Measurements from ENCODE around the gene LSAMP. TPM values are rescaled to one million over a fixed set of nuclear protein-coding genes. Genes with fewer than 3 reads are reported as not detected.
A peak's percentile ranks its signal among the peaks of the same experiment; 100 is the strongest.
"Not testable (repeated sequence)": the region's sequence is repeated elsewhere in the genome, so short reads cannot be mapped to it uniquely, and the experiment has no call there.

Gene LSAMP
- total and polyA plus RNA-seq, 2 experiments from 2014 or later: 4.6 to 6.0 TPM

GRCh38 chr3:115800489-115801075, 644.7 kb downstream of the LSAMP start:
- H3K27me3 ChIP-seq: no peaks in the 10 kb centered on the region
- TF ChIP-seq, protein P1, sequence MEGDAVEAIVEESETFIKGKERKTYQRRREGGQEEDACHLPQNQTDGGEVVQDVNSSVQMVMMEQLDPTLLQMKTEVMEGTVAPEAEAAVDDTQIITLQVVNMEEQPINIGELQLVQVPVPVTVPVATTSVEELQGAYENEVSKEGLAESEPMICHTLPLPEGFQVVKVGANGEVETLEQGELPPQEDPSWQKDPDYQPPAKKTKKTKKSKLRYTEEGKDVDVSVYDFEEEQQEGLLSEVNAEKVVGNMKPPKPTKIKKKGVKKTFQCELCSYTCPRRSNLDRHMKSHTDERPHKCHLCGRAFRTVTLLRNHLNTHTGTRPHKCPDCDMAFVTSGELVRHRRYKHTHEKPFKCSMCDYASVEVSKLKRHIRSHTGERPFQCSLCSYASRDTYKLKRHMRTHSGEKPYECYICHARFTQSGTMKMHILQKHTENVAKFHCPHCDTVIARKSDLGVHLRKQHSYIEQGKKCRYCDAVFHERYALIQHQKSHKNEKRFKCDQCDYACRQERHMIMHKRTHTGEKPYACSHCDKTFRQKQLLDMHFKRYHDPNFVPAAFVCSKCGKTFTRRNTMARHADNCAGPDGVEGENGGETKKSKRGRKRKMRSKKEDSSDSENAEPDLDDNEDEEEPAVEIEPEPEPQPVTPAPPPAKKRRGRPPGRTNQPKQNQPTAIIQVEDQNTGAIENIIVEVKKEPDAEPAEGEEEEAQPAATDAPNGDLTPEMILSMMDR (IDR thresholded peaks at IDR 0.05; ENCODE audit: low read depth, low read length): no peak
- DNase-seq (ENCODE audit: low read depth in 1 of 2, low spot score in 1 of 2): no peak
- no peaks in the 10 kb centered on the region for H3K36me3 ChIP-seq
- H3K4me1 ChIP-seq (ENCODE audit: low read depth): no peaks in the 10 kb centered on the region
- no peak overlapping the region for H3K4me3 ChIP-seq
- no peaks in the 10 kb centered on the region for H3K9me3 ChIP-seq (ENCODE audit: low read depth)
- no peak overlapping the region for H3K27ac ChIP-seq

DNA sequence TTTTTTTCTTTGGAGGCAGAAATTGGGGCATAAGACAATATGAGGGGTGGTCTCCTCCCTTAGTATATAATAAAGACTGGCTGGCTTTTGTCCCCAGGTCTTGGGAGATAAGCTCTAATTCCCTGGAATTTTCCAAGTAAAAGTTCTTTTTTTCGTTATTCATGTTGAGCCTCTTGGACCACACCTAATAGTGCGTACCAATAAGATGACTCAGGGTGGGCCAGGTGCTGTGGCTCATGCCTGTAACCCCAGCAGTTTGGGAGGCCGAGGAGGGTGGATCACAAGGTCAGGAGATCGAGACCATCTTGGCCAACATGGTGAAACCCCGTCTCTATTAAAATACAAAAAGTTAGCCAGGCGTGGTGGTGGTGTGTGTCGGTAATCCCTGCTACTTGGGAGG, 645.2 kb downstream of the LSAMP start:
- H3K4me3 ChIP-seq; H3K36me3 ChIP-seq; H3K27ac ChIP-seq; H3K9me3 ChIP-seq (ENCODE audit: low read depth); H3K27me3 ChIP-seq; DNase-seq (ENCODE audit: low read depth in 1 of 2, low spot score in 1 of 2); H3K4me1 ChIP-seq (ENCODE audit: low read depth): not testable (repeated sequence)

GRCh38 chr3:115792206-115792955, 652.9 kb downstream of the LSAMP start:
- Histone ChIP-seq H3K36me3 (no peaks in the 10 kb centered on the region), H3K4me1 (ENCODE audit: low read depth) (no peaks in the 10 kb centered on the region), H3K27ac (no peak overlapping the region), H3K4me3 (no peak overlapping the region), H3K9me3 (ENCODE audit: low read depth) (no peaks in the 10 kb centered on the region), H3K27me3 (no peaks in the 10 kb centered on the region)
- TF ChIP-seq, protein P1 (IDR thresholded peaks at IDR 0.05; ENCODE audit: low read depth, low read length): no peak
- DNase-seq (ENCODE audit: low read depth in 1 of 2, low spot score in 1 of 2): no peak

GRCh38 chr3:115791271-115792153, 653.8 kb downstream of the LSAMP start:
- not testable (repeated sequence) for H3K9me3 ChIP-seq (ENCODE audit: low read depth); H3K36me3 ChIP-seq; H3K4me3 ChIP-seq; DNase-seq (ENCODE audit: low read depth in 1 of 2, low spot score in 1 of 2); H3K27ac ChIP-seq; H3K27me3 ChIP-seq; H3K4me1 ChIP-seq (ENCODE audit: low read depth)

DNA sequence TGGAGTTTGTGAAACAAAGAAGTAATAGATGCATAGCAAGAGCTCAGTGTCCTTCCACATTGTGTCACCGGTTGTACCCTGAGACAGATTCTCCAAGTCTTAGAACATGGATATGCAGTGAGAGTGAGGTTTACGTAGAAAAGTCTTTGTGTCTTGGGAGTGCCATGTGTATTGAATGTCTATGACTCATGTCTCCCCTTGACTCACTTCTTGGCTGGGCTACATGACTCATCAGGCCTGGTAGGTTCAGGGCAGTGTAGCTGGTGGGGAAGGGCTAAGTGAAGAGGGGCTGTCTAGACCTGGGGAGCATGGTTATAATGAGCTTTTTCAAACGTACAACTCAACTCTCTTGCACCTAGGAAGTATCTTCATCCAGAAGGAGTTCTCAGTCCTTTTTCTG, 654.5 kb downstream of the LSAMP start:
- no peak overlapping the region for H3K27ac ChIP-seq
- H3K27me3 ChIP-seq: no peaks in the 10 kb centered on the region
- H3K4me1 ChIP-seq (ENCODE audit: low read depth): no peaks in the 10 kb centered on the region
- H3K36me3 ChIP-seq: no peaks in the 10 kb centered on the region
- peak in 1 of 2 donors; percentile 90 for DNase-seq (ENCODE audit: low read depth in 1 of 2, low spot score in 1 of 2)
- TF ChIP-seq, protein P1 (IDR thresholded peaks at IDR 0.05; ENCODE audit: low read depth, low read length): no peak
- no peaks in the 10 kb centered on the region for H3K9me3 ChIP-seq (ENCODE audit: low read depth)
- H3K4me3 ChIP-seq: no peak overlapping the region

- TF ChIP-seq, protein P1 (IDR thresholded peaks at IDR 0.05; ENCODE audit: low read depth, low read length): no peak
- no peaks in the 10 kb centered on the region for H3K9me3 ChIP-seq (ENCODE audit: low read depth)
- H3K4me1 ChIP-seq (ENCODE audit: low read depth): peaks cover 5% of the 10 kb centered on the region
- no peak overlapping the region for H3K4me3 ChIP-seq
- no peak for DNase-seq (ENCODE audit: low read depth in 1 of 2, low spot score in 1 of 2)
- no peak overlapping the region for H3K27ac ChIP-seq
- no peaks in the 10 kb centered on the region for H3K27me3 ChIP-seq
- H3K36me3 ChIP-seq: no peaks in the 10 kb centered on the region
These were observed 655.8 kb downstream of the LSAMP start for GRCh38 chr3:115789481-115789880.
